IMR-90 (cell line): Measurements from ENCODE around the gene SLC35B3. TPM values are rescaled to one million over a fixed set of nuclear protein-coding genes. Genes with fewer than 3 reads are reported as not detected.
"Not testable (repeated sequence)": the region's sequence is repeated elsewhere in the genome, so short reads cannot be mapped to it uniquely, and the experiment has no call there.

Source experiments
- ATAC-seq: fragments of 200-7000 bp; cut with Tn5 transposase; 2 replicates; pipeline ENCODE4 v1.9.1; 2020; ENCODE audit warnings: low read depth, mild to moderate bottlenecking, moderate library complexity
- BruUV-seq: library from RNA; stranded (reverse); fragments of 400-500 nt; replicated peaks from 2 replicates; lab custom pipeline; 2021; lab: Mats Ljungman, UMichigan
- CTCF ChIA-PET: fragments of 300-600 bp; formaldehyde crosslinking; extraction: SDS; loops from one replicate; lab custom pipeline; 2021; ENCODE audit warnings: antibody characterized with exemption; lab: Yijun Ruan, JAX
- POLR2A ChIA-PET: fragments of 300-600 bp; sonication (Branson Sonifier 250); formaldehyde crosslinking; loops from one replicate; lab custom pipeline; 2022; ENCODE audit warnings: antibody characterized with exemption; ENCODE audit not compliant: unreplicated experiment; lab: Charles Lee
- DNase-seq: peaks from one replicate; pipeline ENCODE4 v3.0.0; 2013
- H2AFZ ChIP-seq: replicated peaks from 2 replicates; pipeline ENCODE3; 2013; ENCODE audit warnings: low read length, mild to moderate bottlenecking; ENCODE audit not compliant: poor library complexity
- H2AK5ac ChIP-seq: 2 replicates; pipeline ENCODE4 v1.6.1; 2013; ENCODE audit warnings: low read depth, low read length, inconsistent platforms
- H2AK9ac ChIP-seq: replicated peaks from 2 replicates; pipeline ENCODE3; 2013; ENCODE audit warnings: mild to moderate bottlenecking, low read depth, low read length, moderate library complexity; ENCODE audit not compliant: poor library complexity
- H2BK120ac ChIP-seq: 2 replicates; pipeline ENCODE4 v1.6.1; 2013; ENCODE audit warnings: low read depth, low read length, inconsistent platforms
- H2BK15ac ChIP-seq: 3 replicates; pipeline ENCODE4 v1.6.1; 2013; ENCODE audit warnings: low read depth, low read length, inconsistent platforms
- H2BK20ac ChIP-seq: 2 replicates; pipeline ENCODE4 v1.6.1; 2013; ENCODE audit warnings: low read depth, mild to moderate bottlenecking, inconsistent platforms, low read length, moderate library complexity
- H2BK5ac ChIP-seq: 2 replicates; pipeline ENCODE4 v1.6.1; 2013; ENCODE audit warnings: mild to moderate bottlenecking, low read depth, low read length, inconsistent platforms; ENCODE audit not compliant: poor library complexity, severe bottlenecking
- H3K14ac ChIP-seq: replicated peaks from 2 replicates; pipeline ENCODE4 v1.6.1; 2013; ENCODE audit warnings: low read depth, low read length, inconsistent platforms
- H3K18ac ChIP-seq: 2 replicates; pipeline ENCODE4 v1.6.1; 2013; ENCODE audit warnings: low read depth, low read length, control low read depth
- H3K23ac ChIP-seq: 2 replicates; pipeline ENCODE4 v1.6.1; 2013; ENCODE audit warnings: low read depth, low read length, inconsistent platforms
- H3K27ac ChIP-seq: 2 replicates; pipeline ENCODE4 v1.5.1; 2013; ENCODE audit warnings: mild to moderate bottlenecking, control low read depth, low read length; ENCODE audit not compliant: insufficient read depth
- H3K27me3 ChIP-seq: 2 replicates; pipeline ENCODE4 v1.6.1; 2013; ENCODE audit warnings: low read length; ENCODE audit not compliant: control insufficient read depth, insufficient read depth
- H3K36me3 ChIP-seq: 2 replicates; pipeline ENCODE4 v1.6.1; 2013; ENCODE audit warnings: low read length, mixed read lengths; ENCODE audit not compliant: control insufficient read depth, insufficient read depth
- H3K4ac ChIP-seq: 2 replicates; pipeline ENCODE4 v1.6.1; 2013; ENCODE audit warnings: low read depth, low read length, inconsistent platforms
- H3K4me1 ChIP-seq: 2 replicates; pipeline ENCODE4 v1.6.1; 2013; ENCODE audit warnings: low read length, mixed read lengths; ENCODE audit not compliant: control insufficient read depth, insufficient read depth
- H3K4me2 ChIP-seq: 2 replicates; pipeline ENCODE4 v1.6.1; 2013; ENCODE audit warnings: low read depth, mild to moderate bottlenecking, control low read depth, low read length, moderate library complexity
- H3K4me3 ChIP-seq: 2 replicates; pipeline ENCODE4 v1.5.1; 2013; ENCODE audit warnings: low read depth, mild to moderate bottlenecking, control low read depth, low read length, moderate library complexity; ENCODE audit not compliant: insufficient read depth
- H3K56ac ChIP-seq: 2 replicates; pipeline ENCODE4 v1.6.1; 2013; ENCODE audit warnings: low read length, inconsistent platforms; ENCODE audit not compliant: insufficient read depth; ENCODE audit errors: extremely low read depth
- H3K79me1 ChIP-seq, 2 experiments: 2 replicates each; pipeline ENCODE4 v1.6.1; 2013; ENCODE audit warnings: low read length in 2 of 2, inconsistent platforms in 1 of 2, low read depth in 1 of 2
- H3K9ac ChIP-seq: 2 replicates; pipeline ENCODE4 v1.6.1; 2013; ENCODE audit warnings: low read depth, low read length, control low read depth
- H3K9me1 ChIP-seq: 2 replicates; pipeline ENCODE4 v1.6.1; 2013; ENCODE audit warnings: low read length, inconsistent platforms; ENCODE audit not compliant: insufficient read depth
- H3K9me3 ChIP-seq: 2 replicates; pipeline ENCODE4 v1.6.1; 2013; ENCODE audit warnings: low read length; ENCODE audit not compliant: control insufficient read depth, insufficient read depth
- H4K20me1 ChIP-seq: 2 replicates; pipeline ENCODE4 v1.6.1; 2013; ENCODE audit warnings: low read length, inconsistent platforms; ENCODE audit not compliant: insufficient read depth
- H4K5ac ChIP-seq: 2 replicates; pipeline ENCODE4 v1.6.1; 2013; ENCODE audit warnings: mild to moderate bottlenecking, low read depth, low read length, control low read depth
- H4K8ac ChIP-seq, 2 experiments: 2 replicates each; pipeline ENCODE4 v1.6.1; 2013; ENCODE audit warnings: low read depth in 2 of 2, low read length in 2 of 2, control low read depth in 1 of 2, inconsistent platforms in 1 of 2
- H4K91ac ChIP-seq: 2 replicates; pipeline ENCODE4 v1.6.1; 2013; ENCODE audit warnings: low read depth, low read length, inconsistent platforms; ENCODE audit not compliant: insufficient read depth
- WGBS, 2 experiments: methylation state at CpG; one replicate each; pipeline versions ENCODE4 v1.1.5 to v1.1.7; 2013; ENCODE audit warnings: missing lambda C conversion rate in 2 of 2; ENCODE audit not compliant: insufficient read length in 1 of 2; ENCODE audit errors: extremely low coverage in 2 of 2; 5-methylcytosine and 5-hydroxymethylcytosine counted together
- dilution Hi-C: fragments of 300-500 bp; cut with HindIII; formaldehyde crosslinking; loops from one replicate; pipeline ENCODE4 v1.14.3; 2018; ENCODE audit warnings: low sequenced_read_pairs; ENCODE audit not compliant: unreplicated experiment
- in situ Hi-C: fragments of 300-500 bp; cut with MboI; formaldehyde crosslinking; loops from 3 replicates; pipeline ENCODE4 v1.14.3; 2019; ENCODE audit warnings: low sequenced_read_pairs, inconsistent platforms, mixed read lengths
- intact Hi-C: fragments of 100-400 bp; cut with micrococcal nuclease; formaldehyde crosslinking; loops from 2 replicates; pipeline ENCODE4 v1.10.0; 2022
- polyA plus RNA-seq, 3 experiments: library from polyadenylated mRNA; depleted of rRNA; stranded (reverse); fragments of >200 nt; gene quantifications; 2 replicates each; pipeline ENCODE4 v1.2.3, GENCODE V29; 2012; ENCODE audit warnings: low replicate concordance in 1 of 3
- total RNA-seq: library from RNA; depleted of rRNA; stranded (reverse); fragments of >200 nt; gene quantifications from 2 replicates; pipeline ENCODE4 v1.2.3, GENCODE V29; 2012

SLC35B3 gene
- total and polyA plus RNA-seq, 2 of the 4 experiments (the other 2 are of a cell fraction): 19.0 to 21.1 TPM

DNA sequence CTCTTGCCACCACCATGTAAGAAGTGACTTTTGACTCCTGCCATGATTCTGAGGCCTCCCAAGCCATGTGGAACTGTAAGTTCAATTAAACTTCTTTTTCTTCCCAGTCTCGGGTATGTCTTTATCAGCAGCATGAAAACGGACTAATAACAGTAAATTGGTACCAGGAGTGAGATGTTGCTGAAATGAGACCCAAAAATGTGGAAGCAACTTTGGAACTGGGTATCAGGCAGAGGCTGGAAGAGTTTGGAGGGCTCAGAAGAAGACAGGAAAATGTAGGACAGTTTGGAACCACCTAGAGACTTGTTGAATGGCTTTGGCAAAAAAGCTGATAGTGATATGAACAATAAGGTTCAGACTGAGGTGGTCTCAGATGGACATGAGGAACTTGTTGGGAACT, 8.8 kb downstream of the SLC35B3 start:
- H2AFZ ChIP-seq, CTCF ChIA-PET, H2AK9ac ChIP-seq, H3K4ac ChIP-seq, intact Hi-C loops, H2BK15ac ChIP-seq, H3K9me1 ChIP-seq, H3K9me3 ChIP-seq, H2BK5ac ChIP-seq, ATAC-seq, H3K27ac ChIP-seq, H3K4me3 ChIP-seq, DNase-seq, H2BK20ac ChIP-seq, H4K20me1 ChIP-seq, H3K4me2 ChIP-seq, H3K56ac ChIP-seq, H3K14ac ChIP-seq, H3K9ac ChIP-seq, H4K91ac ChIP-seq, H3K18ac ChIP-seq, H3K27me3 ChIP-seq, H2AK5ac ChIP-seq, H4K8ac ChIP-seq, BruUV-seq, H4K5ac ChIP-seq, POLR2A ChIA-PET, dilution Hi-C loops, H2BK120ac ChIP-seq, H3K23ac ChIP-seq, H3K4me1 ChIP-seq: not testable (repeated sequence)
- no CpG with 5 or more reads among the region's 2 CpGs for WGBS, 2 experiments
- H3K36me3 ChIP-seq: peaks cover 18% of the 10 kb centered on the region
- in situ Hi-C loops: loop anchor here (25.0 kb wide), 1 partner anchor 1986 kb away; the partner anchor contains the start of gene TFAP2A
- peaks cover 0 to 11% of the 10 kb centered on the region in 2 experiments; a peak in 3 of 4 replicates for H3K79me1 ChIP-seq
